Naive thymus-derived CD4-positive, alpha-beta T cell (primary cell): ENCODE data around the gene C21orf58. TPM values are rescaled to one million over a fixed set of nuclear protein-coding genes. Genes with fewer than 3 reads are reported as not detected.

Experiments used
- ATAC-seq: fragments of 150-1000 bp; cut with Tn5 transposase; 2 replicates; pipeline ENCODE4 v1.10.0; 2021; ENCODE audit warnings: mild to moderate bottlenecking, moderate library complexity
- CTCF ChIA-PET: fragments of 350-600 bp; sonication (Branson Sonifier 250); formaldehyde crosslinking; loops from one replicate; lab custom pipeline; 2021; ENCODE audit warnings: antibody characterized with exemption; lab: Charles Lee
- POLR2A ChIA-PET: fragments of 350-600 bp; sonication (Branson Sonifier 250); formaldehyde crosslinking; loops from one replicate; lab custom pipeline; 2021; ENCODE audit warnings: antibody characterized with exemption, inconsistent platforms; lab: Charles Lee
- DNase-seq, 9 donors: peaks; one replicate each; pipeline versions ENCODE4 v3.0.0 to v3.0.0-alpha.2; 2020 to 2022; ENCODE audit warnings: mixed read lengths in 1 of 9
- H3K27ac ChIP-seq: one replicate; pipeline ENCODE4 v1.7.0; 2013; ENCODE audit warnings: mild to moderate bottlenecking, low read depth, low read length, moderate library complexity
- H3K27me3 ChIP-seq, 2 donors: one replicate each; pipeline ENCODE4 v1.7.0; 2013; ENCODE audit warnings: low read length in 2 of 2, mild to moderate bottlenecking in 2 of 2, moderate library complexity in 2 of 2; ENCODE audit not compliant: control insufficient read depth in 2 of 2, insufficient read depth in 2 of 2
- H3K36me3 ChIP-seq, 3 experiments: 1 replicate in 2 of 3; 2 replicates in 1 of 3; pipeline ENCODE4 v1.7.0; 2013; ENCODE audit warnings: low read length in 3 of 3, mild to moderate bottlenecking in 3 of 3, moderate library complexity in 1 of 3; ENCODE audit not compliant: insufficient read depth in 3 of 3, control insufficient read depth in 2 of 3
- H3K4me1 ChIP-seq, 2 donors: one replicate each; pipeline ENCODE4 v1.7.0; 2013; ENCODE audit warnings: low read length in 2 of 2, mild to moderate bottlenecking in 2 of 2, moderate library complexity in 1 of 2; ENCODE audit not compliant: control insufficient read depth in 2 of 2, insufficient read depth in 2 of 2
- H3K4me3 ChIP-seq: 2 replicates; pipeline ENCODE4 v1.7.0; 2013; ENCODE audit warnings: mild to moderate bottlenecking, low read length
- H3K9me3 ChIP-seq, 3 experiments: 1 replicate in 2 of 3; 2 replicates in 1 of 3; pipeline ENCODE4 v1.7.0; 2013; ENCODE audit warnings: low read length in 3 of 3; ENCODE audit not compliant: control insufficient read depth in 2 of 3
- H3K27ac Mint-ChIP-seq, 9 donors: one replicate each; pipeline ENCODE4 v1.8.0; 2020 to 2022; ENCODE audit warnings: mixed read lengths in 9 of 9, mild to moderate bottlenecking in 8 of 9, moderate library complexity in 5 of 9, inconsistent platforms in 2 of 9
- H3K27me3 Mint-ChIP-seq, 5 donors: one replicate each; pipeline ENCODE4 v1.8.0; 2021 to 2022; ENCODE audit warnings: mixed read lengths in 5 of 5, mild to moderate bottlenecking in 1 of 5
- H3K36me3 Mint-ChIP-seq, 5 donors: one replicate each; pipeline ENCODE4 v1.8.0; 2020 to 2022; ENCODE audit warnings: mixed read lengths in 5 of 5, mild to moderate bottlenecking in 3 of 5, inconsistent platforms in 1 of 5
- H3K4me1 Mint-ChIP-seq, 7 donors: one replicate each; pipeline ENCODE4 v1.8.0; 2020 to 2022; ENCODE audit warnings: mixed read lengths in 7 of 7, mild to moderate bottlenecking in 3 of 7, inconsistent platforms in 1 of 7
- H3K4me3 Mint-ChIP-seq, 10 donors: one replicate each; pipeline ENCODE4 v1.8.0; 2020 to 2022; ENCODE audit warnings: mild to moderate bottlenecking in 10 of 10, mixed read lengths in 10 of 10, moderate library complexity in 6 of 10, inconsistent platforms in 2 of 10
- H3K9me3 Mint-ChIP-seq, 11 donors: one replicate each; pipeline ENCODE4 v1.8.0; 2020 to 2022; ENCODE audit warnings: mixed read lengths in 11 of 11, mild to moderate bottlenecking in 4 of 11, inconsistent platforms in 1 of 11, moderate library complexity in 1 of 11
- intact Hi-C, 2 donors: fragments of 100-400 bp; cut with micrococcal nuclease; formaldehyde crosslinking; loops; one replicate each; pipeline ENCODE4 v1.15.1; 2023
- polyA plus RNA-seq, 2 donors: library from polyadenylated mRNA; unstranded; fragments of 300-500 nt; fragmentation: Illumina TruSeq; gene quantifications; one replicate each; pipeline ENCODE4 v1.2.3, GENCODE V29; 2021
- total RNA-seq, 6 experiments: library from RNA in 5 of 6; stranded (reverse) in 5 of 6; gene quantifications; 1 replicate in 5 of 6; 2 replicates in 1 of 6; pipeline ENCODE4 v1.2.3 and lab custom pipeline; 2021 to 2026

C21orf58 gene
- total and polyA plus RNA-seq, 7 experiments from 2014 or later, result 0.59 to 38.4 (median 5.7) TPM

- Histone ChIP-seq H3K36me3 (peaks cover 0 to 11% (median 0%) of the 10 kb centered on the region in 3 experiments), H3K27me3 (no peaks in the 10 kb centered on the region), H3K9me3 (no peaks in the 10 kb centered on the region), H3K27ac (peak overlapping the region; percentile 59), H3K4me3 (peak overlapping the region; percentile 98), H3K4me1 (peaks cover 0 to 16% of the 10 kb centered on the region in 2 donors)
- Mint-ChIP-seq H3K27me3 (no peaks in the 10 kb centered on the region), H3K9me3 (peaks cover 0 to 2% (median 0%) of the 10 kb centered on the region in 11 donors), H3K27ac (peak overlapping the region in 8 of 9 donors; percentile 15 to 97 (median 54)), H3K36me3 (peaks cover 0 to 11% (median 3%) of the 10 kb centered on the region in 5 donors), H3K4me1 (peaks cover 14 to 44% (median 33%) of the 10 kb centered on the region in 7 donors), H3K4me3 (peak overlapping the region; percentile 90 to 98 (median 96))
- POLR2A ChIA-PET, result interaction anchor here (1.2 kb wide), 1 partner anchor 88 kb away, joined by 3 read pairs; no protein-coding TSS in a partner anchor
- CTCF ChIA-PET, result no interaction called here
- intact Hi-C loops, result loop anchor here (5.0 kb wide), 2 partner anchors 134 to 731 kb away; partner anchors contain the start of gene DIP2A (in 1 of the 2)
- DNase-seq, result no peak
- ATAC-seq, result no peak
Measured at GRCh38 chr21:46323227-46323709, 402 bp downstream of the C21orf58 start.

- ChIA-PET POLR2A (interaction anchor here (1.2 kb wide), 1 partner anchor 88 kb away, joined by 3 read pairs; no protein-coding TSS in a partner anchor), CTCF (no interaction called here)
- H3K9me3 ChIP-seq, result no peaks in the 10 kb centered on the region
- H3K36me3 Mint-ChIP-seq, result peaks cover 0 to 9% (median 3%) of the 10 kb centered on the region in 5 donors
- peak overlapping the region; percentile 59 for H3K27ac ChIP-seq
- peaks cover 0 to 16% of the 10 kb centered on the region in 2 donors for H3K4me1 ChIP-seq
- peaks cover 0 to 6% (median 0%) of the 10 kb centered on the region in 3 experiments for H3K36me3 ChIP-seq
- H3K4me3 Mint-ChIP-seq, result peak overlapping the region; percentile 90 to 98 (median 96)
- ATAC-seq, result no peak
- peak overlapping the region; percentile 98 for H3K4me3 ChIP-seq
- peak overlapping the region in 6 of 9 donors; percentile 4 to 97 (median 52) for H3K27ac Mint-ChIP-seq
- DNase-seq, result peak in 2 of 9 donors; percentile 9 to 47
- H3K27me3 Mint-ChIP-seq, result no peaks in the 10 kb centered on the region
- H3K4me1 Mint-ChIP-seq, result peaks cover 14 to 41% (median 33%) of the 10 kb centered on the region in 7 donors
- H3K27me3 ChIP-seq, result no peaks in the 10 kb centered on the region
- intact Hi-C loops, result loop anchor here (5.0 kb wide), 2 partner anchors 135 to 730 kb away; partner anchors contain the start of gene DIP2A (in 1 of the 2)
- peaks cover 0 to 2% (median 0%) of the 10 kb centered on the region in 11 donors for H3K9me3 Mint-ChIP-seq
Measured at GRCh38 chr21:46322351-46323226, 1.1 kb downstream of the C21orf58 start.

GRCh38 chr21:46320331-46320801, 3.3 kb downstream of the C21orf58 start:
- peaks cover 0 to 3% (median 0%) of the 10 kb centered on the region in 3 experiments for H3K36me3 ChIP-seq
- no peak for DNase-seq
- ChIA-PET POLR2A (no interaction called here), CTCF (no interaction called here)
- peaks cover 0 to 2% (median 0%) of the 10 kb centered on the region in 11 donors for H3K9me3 Mint-ChIP-seq
- H3K4me3 ChIP-seq, result no peak overlapping the region
- H3K27ac ChIP-seq, result no peak overlapping the region
- H3K27ac Mint-ChIP-seq, result peak overlapping the region in 2 of 9 donors; percentile 38 to 63
- peaks cover 0 to 10% of the 10 kb centered on the region in 2 donors for H3K4me1 ChIP-seq
- peaks cover 0 to 6% (median 0%) of the 10 kb centered on the region in 5 donors for H3K36me3 Mint-ChIP-seq
- intact Hi-C loops, result loop anchor here (5.0 kb wide), 2 partner anchors 137 to 728 kb away; partner anchors contain the start of gene DIP2A (in 1 of the 2)
- peak overlapping the region in 1 of 10 donors; percentile 61 for H3K4me3 Mint-ChIP-seq
- peaks cover 2 to 29% (median 26%) of the 10 kb centered on the region in 7 donors for H3K4me1 Mint-ChIP-seq
- no peaks in the 10 kb centered on the region for H3K9me3 ChIP-seq
- H3K27me3 ChIP-seq, result no peaks in the 10 kb centered on the region
- H3K27me3 Mint-ChIP-seq, result no peaks in the 10 kb centered on the region
- ATAC-seq, result no peak

- intact Hi-C loops, result no loop called here
- peaks cover 0 to 27% (median 25%) of the 10 kb centered on the region in 7 donors for H3K4me1 Mint-ChIP-seq
- no peaks in the 10 kb centered on the region for H3K27me3 Mint-ChIP-seq
- no peak for ATAC-seq
- H3K36me3 Mint-ChIP-seq, result peaks cover 0 to 6% (median 0%) of the 10 kb centered on the region in 5 donors
- ChIA-PET CTCF (no interaction called here), POLR2A (no interaction called here)
- H3K36me3 ChIP-seq, result peaks cover 0 to 2% (median 0%) of the 10 kb centered on the region in 3 experiments
- no peaks in the 10 kb centered on the region for H3K27me3 ChIP-seq
- no peak overlapping the region for H3K4me3 Mint-ChIP-seq
- no peak for DNase-seq
- no peak overlapping the region for H3K4me3 ChIP-seq
- peaks cover 0 to 9% of the 10 kb centered on the region in 2 donors for H3K4me1 ChIP-seq
- H3K9me3 Mint-ChIP-seq, result peaks cover 0 to 2% (median 0%) of the 10 kb centered on the region in 11 donors
- H3K27ac Mint-ChIP-seq, result no peak overlapping the region
- H3K27ac ChIP-seq, result no peak overlapping the region
- H3K9me3 ChIP-seq, result no peaks in the 10 kb centered on the region
Measured at GRCh38 chr21:46319186-46319585, 4.5 kb downstream of the C21orf58 start.

- ATAC-seq (no peak), DNase-seq (no peak)
- intact Hi-C loops, result no loop called here
- H3K9me3 Mint-ChIP-seq, result no peaks in the 10 kb centered on the region
- Histone ChIP-seq H3K27me3 (no peaks in the 10 kb centered on the region), H3K9me3 (no peaks in the 10 kb centered on the region), H3K36me3 (no peaks in the 10 kb centered on the region), H3K27ac (no peak overlapping the region), H3K4me1 (peaks cover 0 to 9% of the 10 kb centered on the region in 2 donors), H3K4me3 (no peak overlapping the region)
- H3K36me3 Mint-ChIP-seq, result peaks cover 0 to 8% (median 0%) of the 10 kb centered on the region in 5 donors
- CTCF ChIA-PET, result no interaction called here
- no peaks in the 10 kb centered on the region for H3K27me3 Mint-ChIP-seq
- no peak overlapping the region for H3K4me3 Mint-ChIP-seq
- POLR2A ChIA-PET, result no interaction called here
- peaks cover 0 to 27% (median 25%) of the 10 kb centered on the region in 7 donors for H3K4me1 Mint-ChIP-seq
- H3K27ac Mint-ChIP-seq, result no peak overlapping the region
Measured at GRCh38 chr21:46318464-46318845, 5.2 kb downstream of the C21orf58 start.

GRCh38 chr21:46317710-46318463, 5.8 kb downstream of the C21orf58 start:
- DNase-seq (no peak), ATAC-seq (no peak)
- Histone ChIP-seq H3K27me3 (no peaks in the 10 kb centered on the region), H3K9me3 (no peaks in the 10 kb centered on the region), H3K4me1 (peaks cover 0 to 8% of the 10 kb centered on the region in 2 donors), H3K27ac (no peak overlapping the region), H3K36me3 (no peaks in the 10 kb centered on the region), H3K4me3 (no peak overlapping the region)
- POLR2A ChIA-PET, result no interaction called here
- Mint-ChIP-seq H3K36me3 (peaks cover 0 to 9% (median 0%) of the 10 kb centered on the region in 5 donors), H3K9me3 (no peaks in the 10 kb centered on the region), H3K4me1 (peaks cover 0 to 25% (median 20%) of the 10 kb centered on the region in 7 donors), H3K27me3 (no peaks in the 10 kb centered on the region), H3K27ac (no peak overlapping the region), H3K4me3 (no peak overlapping the region)
- CTCF ChIA-PET, result no interaction called here
- intact Hi-C loops, result no loop called here
